Neural cell (in vitro differentiated cells): Measurements from ENCODE around the gene FAM78B. TPM values are rescaled to one million over a fixed set of nuclear protein-coding genes. Genes with fewer than 3 reads are reported as not detected.

Source experiments
- H2AFZ ChIP-seq: fragments of 200-600, 300-800 bp; sonication (generic), shearing (Covaris generic); 2 replicates; pipeline ENCODE4 v1.6.0; 2014; ENCODE audit warnings: low read depth, mild to moderate bottlenecking, antibody characterized with exemption, low read length, moderate library complexity
- H3F3A ChIP-seq: fragments of 200-600 bp; shearing (Covaris generic); 2 replicates; pipeline ENCODE4 v1.6.1; 2016; ENCODE audit warnings: mild to moderate bottlenecking, moderate library complexity, mixed read lengths, antibody characterized with exemption, low read length; ENCODE audit not compliant: insufficient read depth, poor library complexity, severe bottlenecking
- H3K27ac ChIP-seq: fragments of 200-600, 300-800 bp; sonication (generic), shearing (Covaris generic); 2 replicates; pipeline ENCODE4 v1.5.1; 2014; ENCODE audit warnings: mild to moderate bottlenecking, low read length, moderate library complexity
- H3K27me3 ChIP-seq: fragments of 300-800, 200-600 bp; sonication (generic), shearing (Covaris generic); 2 replicates; pipeline ENCODE4 v1.6.0; 2014; ENCODE audit warnings: mild to moderate bottlenecking, low read depth, low read length, moderate library complexity; ENCODE audit not compliant: insufficient read depth
- H3K36me3 ChIP-seq: fragments of 300-800, 200-600 bp; sonication (generic), shearing (Covaris generic); 2 replicates; pipeline ENCODE4 v1.5.1; 2014; ENCODE audit warnings: mild to moderate bottlenecking, antibody characterized with exemption, low read length, moderate library complexity; ENCODE audit not compliant: insufficient read depth
- H3K4me2 ChIP-seq: fragments of 300-800, 200-600 bp; sonication (generic), shearing (Covaris generic); 2 replicates; pipeline ENCODE4 v1.6.0; 2014; ENCODE audit warnings: mild to moderate bottlenecking, low read length
- H3K4me3 ChIP-seq: fragments of 300-800, 200-600 bp; sonication (generic), shearing (Covaris generic); 2 replicates; pipeline ENCODE4 v1.5.1; 2014; ENCODE audit warnings: mild to moderate bottlenecking, low read length, moderate library complexity
- H3K79me2 ChIP-seq: fragments of 200-600 bp; shearing (Covaris generic); replicated peaks from 2 replicates; pipeline ENCODE4 v1.6.0; 2014; ENCODE audit warnings: mild to moderate bottlenecking, low read length, moderate library complexity; ENCODE audit not compliant: insufficient read depth
- H3K9ac ChIP-seq: fragments of 300-800, 200-600 bp; sonication (generic), shearing (Covaris generic); 2 replicates; pipeline ENCODE4 v1.6.1; 2016; ENCODE audit warnings: mild to moderate bottlenecking, low read length, mixed read lengths
- H3K9me2 ChIP-seq: fragments of 200-600 bp; shearing (Covaris generic); 2 replicates; pipeline ENCODE4 v1.6.1; 2016; ENCODE audit warnings: mild to moderate bottlenecking, low read length, mixed read lengths; ENCODE audit not compliant: insufficient read depth
- H3K9me3 ChIP-seq: fragments of 200-600, 300-800 bp; sonication (generic), shearing (Covaris generic); 2 replicates; pipeline ENCODE4 v1.6.1; 2016; ENCODE audit warnings: mild to moderate bottlenecking, mixed run types, low read length, moderate library complexity, mixed read lengths
- H4K20me1 ChIP-seq: fragments of 200-600 bp; shearing (Covaris generic); 2 replicates; pipeline ENCODE4 v1.6.1; 2016; ENCODE audit warnings: mild to moderate bottlenecking, mixed run types; ENCODE audit not compliant: insufficient read depth
- CTCF ChIP-seq: fragments of 450-650 bp; IDR thresholded peaks from 2 replicates; pipeline ENCODE4 v1.5.1; 2014; ENCODE audit warnings: antibody characterized with exemption, mild to moderate bottlenecking, moderate library complexity; ENCODE audit not compliant: poor library complexity, severe bottlenecking
- EP300 ChIP-seq: fragments of 450-650 bp; conservative IDR thresholded peaks from 2 replicates; pipeline ENCODE4 v1.6.1; 2014; ENCODE audit warnings: antibody characterized with exemption, mild to moderate bottlenecking, moderate library complexity; ENCODE audit not compliant: poor library complexity, severe bottlenecking
- MXI1 ChIP-seq: fragments of 450-650 bp; conservative IDR thresholded peaks from 2 replicates; pipeline ENCODE4 v1.6.1; 2014; ENCODE audit warnings: antibody characterized with exemption, mild to moderate bottlenecking; ENCODE audit not compliant: poor library complexity, severe bottlenecking
- POLR2AphosphoS5 ChIP-seq: IDR thresholded peaks from 2 replicates; pipeline ENCODE4 v1.6.1; 2012
- REST ChIP-seq: IDR thresholded peaks from 2 replicates; pipeline ENCODE4 v1.6.1; 2012; ENCODE audit warnings: borderline replicate concordance
- SMC3 ChIP-seq: fragments of 450-650 bp; conservative IDR thresholded peaks from 2 replicates; pipeline ENCODE4 v1.6.1; 2014; ENCODE audit warnings: antibody characterized with exemption, mild to moderate bottlenecking, moderate library complexity; ENCODE audit not compliant: poor library complexity
- TAF1 ChIP-seq: IDR thresholded peaks from 2 replicates; pipeline ENCODE4 v1.6.1; 2012; ENCODE audit warnings: low read depth
- polyA plus RNA-seq: library from polyadenylated mRNA; depleted of rRNA; stranded (reverse); fragments of >200 nt; gene quantifications from 2 replicates; pipeline ENCODE4 v1.2.3, GENCODE V29; 2014

Gene FAM78B
- polyA plus RNA-seq, 1 donor from 2014 or later: 2.4 TPM

GRCh38 chr1:166088572-166088955 is 78.2 kb downstream of the FAM78B start:
- Histone ChIP-seq H3K79me2 (no peaks in the 10 kb centered on the region), H3K4me2 (no peak overlapping the region), H3F3A (no peaks in the 10 kb centered on the region), H3K9me2 (no peaks in the 10 kb centered on the region), H3K36me3 (no peaks in the 10 kb centered on the region), H3K9ac (no peak overlapping the region), H4K20me1 (no peaks in the 10 kb centered on the region), H3K9me3 (no peaks in the 10 kb centered on the region), H3K4me3 (no peak overlapping the region), H2AFZ (no peak overlapping the region), H3K27ac (no peak overlapping the region), H3K27me3 (no peaks in the 10 kb centered on the region)
- TF ChIP-seq POLR2AphosphoS5: no peak
- TF ChIP-seq SMC3: no peak
- TF ChIP-seq REST: no peak
- TF ChIP-seq CTCF: no peak
- no peak for TF ChIP-seq MXI1

DNA sequence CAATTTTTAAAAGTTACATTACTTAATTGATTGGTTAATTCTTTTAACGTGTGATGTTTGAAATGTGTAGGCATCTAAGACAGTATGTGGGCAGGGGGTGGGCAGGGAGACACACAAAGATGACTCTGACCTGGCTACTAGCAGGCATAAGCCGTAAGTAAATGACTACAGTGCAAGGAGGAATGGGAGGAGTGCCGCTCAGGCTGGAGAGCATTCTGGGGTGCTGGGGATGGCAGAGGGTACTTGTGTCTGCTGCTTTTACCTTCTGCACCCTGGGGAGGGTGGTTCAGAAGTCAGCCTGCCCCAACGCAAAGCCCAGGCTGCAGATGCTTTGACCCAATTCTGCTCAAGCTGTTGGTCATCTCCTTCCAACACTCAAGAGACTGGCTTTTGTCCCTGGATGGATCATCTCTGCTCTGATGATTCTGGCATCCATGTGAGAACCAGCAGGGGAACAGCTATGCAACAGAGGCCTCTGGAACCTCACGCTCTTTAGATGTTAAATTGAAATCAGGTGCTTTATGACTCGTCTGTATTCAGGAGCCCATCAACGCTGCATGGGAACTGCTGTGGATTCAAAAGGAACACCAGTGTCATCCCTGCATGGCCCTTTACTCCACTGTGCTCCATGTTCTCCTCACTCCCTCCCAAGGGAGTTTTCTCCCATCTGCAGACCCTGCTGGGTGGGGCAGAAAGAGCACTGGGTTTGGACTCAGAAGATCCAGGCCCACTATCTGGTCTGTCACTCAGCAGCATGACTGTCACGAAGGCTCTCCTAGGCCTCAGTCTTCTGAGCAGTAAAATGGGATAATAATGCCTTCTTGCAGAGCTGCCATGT is 78.8 kb downstream of the FAM78B start:
- TF ChIP-seq EP300 (no peak), POLR2AphosphoS5 (no peak), TAF1 (no peak), CTCF (no peak)

More for the DNA sequence above, 78.8 kb downstream of the FAM78B start:
- Histone ChIP-seq H2AFZ (no peak overlapping the region), H3F3A (no peaks in the 10 kb centered on the region), H3K27me3 (no peaks in the 10 kb centered on the region), H3K79me2 (no peaks in the 10 kb centered on the region), H3K9me3 (no peaks in the 10 kb centered on the region), H3K27ac (no peak overlapping the region), H3K9ac (no peak overlapping the region), H3K36me3 (no peaks in the 10 kb centered on the region), H4K20me1 (no peaks in the 10 kb centered on the region), H3K9me2 (no peaks in the 10 kb centered on the region), H3K4me2 (no peak overlapping the region), H3K4me3 (no peak overlapping the region)
